ENCODE results near the gene GGNBP2.
"Not testable (repeated sequence)": the region's sequence is repeated elsewhere in the genome, so short reads cannot be mapped to it uniquely, and the experiment has no call there.

GGNBP2 gene, protein sequence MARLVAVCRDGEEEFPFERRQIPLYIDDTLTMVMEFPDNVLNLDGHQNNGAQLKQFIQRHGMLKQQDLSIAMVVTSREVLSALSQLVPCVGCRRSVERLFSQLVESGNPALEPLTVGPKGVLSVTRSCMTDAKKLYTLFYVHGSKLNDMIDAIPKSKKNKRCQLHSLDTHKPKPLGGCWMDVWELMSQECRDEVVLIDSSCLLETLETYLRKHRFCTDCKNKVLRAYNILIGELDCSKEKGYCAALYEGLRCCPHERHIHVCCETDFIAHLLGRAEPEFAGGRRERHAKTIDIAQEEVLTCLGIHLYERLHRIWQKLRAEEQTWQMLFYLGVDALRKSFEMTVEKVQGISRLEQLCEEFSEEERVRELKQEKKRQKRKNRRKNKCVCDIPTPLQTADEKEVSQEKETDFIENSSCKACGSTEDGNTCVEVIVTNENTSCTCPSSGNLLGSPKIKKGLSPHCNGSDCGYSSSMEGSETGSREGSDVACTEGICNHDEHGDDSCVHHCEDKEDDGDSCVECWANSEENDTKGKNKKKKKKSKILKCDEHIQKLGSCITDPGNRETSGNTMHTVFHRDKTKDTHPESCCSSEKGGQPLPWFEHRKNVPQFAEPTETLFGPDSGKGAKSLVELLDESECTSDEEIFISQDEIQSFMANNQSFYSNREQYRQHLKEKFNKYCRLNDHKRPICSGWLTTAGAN

DNA sequence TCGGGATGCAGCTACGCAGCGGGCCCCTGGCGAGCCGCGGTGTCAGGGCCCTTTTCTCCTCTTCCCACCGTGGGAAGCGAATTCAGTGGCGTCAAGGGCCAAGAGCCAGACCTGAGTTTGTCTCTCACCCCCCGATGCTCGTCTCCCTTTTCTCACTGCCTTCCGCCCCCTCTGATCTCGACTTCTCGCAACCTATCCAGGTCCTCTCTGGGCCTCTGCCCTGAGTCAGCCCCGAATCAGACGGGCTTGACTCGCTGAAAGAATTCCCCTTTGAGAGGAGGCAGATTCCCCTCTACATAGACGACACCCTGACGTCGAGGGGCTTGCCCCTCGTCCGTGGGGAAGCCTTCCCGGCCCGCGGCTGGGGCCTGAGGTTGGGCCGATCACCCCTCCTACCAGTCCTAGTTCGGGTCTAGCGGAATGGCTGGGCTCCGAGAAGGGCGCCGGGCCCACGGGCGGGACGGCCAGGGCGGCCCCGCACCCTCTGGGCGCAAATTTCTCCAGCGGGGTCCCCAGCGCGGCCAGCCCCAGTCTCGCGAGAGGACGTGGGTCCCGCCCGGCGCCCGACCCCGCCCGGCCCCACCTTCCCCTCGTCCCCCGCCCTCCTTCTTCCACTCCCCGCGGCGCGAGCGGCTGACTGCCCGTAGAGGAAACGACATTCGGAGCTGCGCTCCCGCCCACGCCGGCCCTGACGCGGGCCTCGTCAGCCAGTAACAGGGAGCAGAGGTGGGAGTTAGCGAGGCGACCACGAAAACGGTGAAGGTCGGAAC, at the start of gene GGNBP2:
GGNBP2 (plus strand) TSS at position 613 of the 770 bp plus-strand sequence. CDS start 806 bp downstream, outside the sequence.
- DNase-seq = peak; percentile 95 to 97

DNA sequence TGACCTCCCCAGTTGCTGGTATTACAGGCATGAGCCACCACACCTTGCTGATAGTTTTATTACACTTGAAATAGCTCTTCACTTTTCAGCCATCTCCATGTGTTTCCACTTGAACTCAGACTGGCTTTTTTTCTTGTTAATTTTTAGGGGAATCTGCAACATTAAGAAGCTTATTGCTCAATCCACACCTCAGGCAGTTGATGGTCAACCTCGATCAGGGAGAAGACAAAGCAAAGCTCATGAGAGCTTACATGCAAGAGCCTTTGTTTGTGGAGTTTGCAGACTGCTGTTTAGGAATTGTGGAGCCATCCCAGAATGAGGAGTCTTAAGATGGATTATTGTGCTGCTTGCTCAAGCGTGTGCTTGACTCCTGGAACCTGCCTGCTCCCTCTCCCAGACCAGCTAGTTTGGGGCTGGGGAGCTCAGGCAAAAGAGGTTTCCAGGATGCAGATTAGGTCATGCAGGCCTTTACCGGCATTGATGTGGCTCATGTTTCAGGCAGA, 49.6 kb upstream of the GGNBP2 start:
- no peak for DNase-seq

DNA sequence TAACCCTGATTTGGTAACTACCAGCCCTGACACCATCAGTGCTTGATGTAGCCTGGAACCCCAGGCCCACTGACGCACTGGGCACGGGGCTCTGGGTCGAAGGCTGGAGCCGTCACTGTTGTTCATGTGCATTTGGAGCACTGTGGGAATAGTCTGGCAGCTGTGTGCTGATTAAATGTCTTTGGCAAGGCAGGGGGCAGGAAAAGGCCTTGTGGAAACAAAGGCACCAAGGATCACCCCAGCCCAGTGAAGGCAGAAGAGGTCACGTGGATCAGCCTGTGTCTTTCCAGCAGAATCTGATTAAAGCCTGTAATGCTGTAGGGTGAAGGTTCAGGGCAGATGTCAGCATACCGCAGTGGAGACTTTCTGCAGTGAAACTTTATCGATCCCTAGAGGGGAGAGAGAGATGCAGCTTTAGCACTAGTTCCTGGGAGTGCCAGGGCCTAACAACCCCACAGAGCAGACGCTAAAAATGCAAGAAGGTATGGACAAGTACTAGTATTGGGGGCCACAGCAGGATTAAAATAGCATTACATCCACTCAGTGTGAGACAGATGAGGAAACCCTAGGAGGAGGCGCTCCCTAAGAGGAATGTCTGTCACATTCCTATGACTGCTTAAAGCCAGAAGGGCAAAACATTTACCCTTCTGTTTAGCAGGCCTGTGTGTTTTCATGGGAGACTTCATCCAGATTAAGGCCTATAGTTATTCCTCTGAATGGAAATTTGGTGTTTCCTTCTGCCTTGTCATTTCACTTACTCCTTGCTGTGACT, 48.5 kb upstream of the GGNBP2 start:
- DNase-seq = no peak

DNA sequence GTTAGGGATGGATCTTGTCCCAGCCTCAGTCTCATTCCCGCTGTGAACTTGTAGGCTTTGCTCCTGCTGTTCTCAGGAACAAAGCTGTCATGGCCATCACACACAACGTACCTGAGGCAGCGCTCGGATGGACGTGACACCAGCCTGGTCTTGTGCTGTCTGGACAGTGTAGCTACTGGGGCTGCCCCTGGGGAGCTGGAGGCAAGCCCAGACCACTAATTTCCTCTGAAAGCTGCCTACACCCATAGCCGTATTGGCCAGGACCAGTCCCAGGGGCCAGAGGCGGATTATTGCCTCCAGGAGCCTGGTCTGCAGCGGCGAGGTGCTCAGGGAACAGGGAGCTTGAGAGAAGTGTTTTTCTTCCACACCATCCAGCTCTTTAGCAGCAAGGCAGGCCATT, 46.6 kb upstream of the GGNBP2 start:
- DNase-seq = no peak

DNA sequence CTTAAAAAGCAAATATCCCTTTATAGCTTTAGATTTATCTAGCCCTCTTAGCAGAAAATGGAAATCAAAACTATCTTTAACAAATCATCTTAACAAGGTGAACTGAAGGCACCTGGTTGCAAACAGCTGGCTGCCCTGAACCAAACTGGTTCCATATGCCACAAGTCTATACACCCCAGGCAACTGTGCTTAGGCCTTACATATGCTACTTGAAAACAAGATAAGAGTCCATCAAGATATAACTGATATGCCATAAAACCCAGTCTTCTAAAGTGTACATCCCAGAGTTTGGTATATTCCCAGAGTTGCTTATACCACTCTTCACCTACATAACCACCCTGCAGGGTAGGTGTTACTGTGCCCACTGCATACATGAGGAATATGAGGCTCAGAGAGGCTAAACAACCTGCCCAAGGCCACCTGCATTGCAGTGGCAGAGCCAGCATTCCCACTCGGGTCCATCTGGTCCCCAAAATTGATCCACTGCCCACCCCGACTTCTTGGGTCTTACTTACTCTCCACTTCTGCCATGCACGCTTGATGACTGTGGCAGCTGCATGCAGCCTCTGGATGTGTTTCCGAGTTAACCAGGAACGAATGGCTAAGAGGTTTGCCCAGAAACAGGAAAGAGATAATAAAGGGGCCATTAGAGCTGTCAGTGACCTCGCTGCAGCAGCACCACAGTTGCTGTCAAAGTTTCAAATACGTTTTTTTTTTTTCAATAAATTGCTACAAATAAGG, 46.0 kb upstream of the GGNBP2 start:
- DNase-seq = no peak

DNA sequence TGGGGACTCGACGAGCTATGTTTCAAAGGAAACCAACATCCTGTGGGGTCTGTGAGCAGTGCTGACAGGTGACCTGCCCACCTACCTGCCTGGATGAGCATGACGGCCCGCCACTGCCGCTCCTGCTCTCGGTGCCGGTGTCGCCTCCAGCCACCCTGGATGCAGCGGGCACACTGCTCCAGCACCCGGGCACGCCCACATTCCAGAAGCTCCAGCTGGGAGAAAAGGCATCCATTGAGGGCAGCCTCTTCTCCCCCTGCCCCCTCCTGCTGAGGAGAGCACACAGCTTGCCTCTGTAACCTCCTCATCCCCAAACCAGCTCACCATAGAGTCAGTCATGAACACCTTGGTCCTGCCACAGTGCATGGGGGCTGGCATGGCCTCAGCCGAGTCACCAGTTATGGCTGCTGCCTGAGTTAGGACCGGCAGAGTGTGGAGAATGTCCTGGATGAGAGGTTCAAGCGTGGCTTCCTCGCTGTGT, 43.9 kb upstream of the GGNBP2 start:
- DNase-seq = no peak

DNA sequence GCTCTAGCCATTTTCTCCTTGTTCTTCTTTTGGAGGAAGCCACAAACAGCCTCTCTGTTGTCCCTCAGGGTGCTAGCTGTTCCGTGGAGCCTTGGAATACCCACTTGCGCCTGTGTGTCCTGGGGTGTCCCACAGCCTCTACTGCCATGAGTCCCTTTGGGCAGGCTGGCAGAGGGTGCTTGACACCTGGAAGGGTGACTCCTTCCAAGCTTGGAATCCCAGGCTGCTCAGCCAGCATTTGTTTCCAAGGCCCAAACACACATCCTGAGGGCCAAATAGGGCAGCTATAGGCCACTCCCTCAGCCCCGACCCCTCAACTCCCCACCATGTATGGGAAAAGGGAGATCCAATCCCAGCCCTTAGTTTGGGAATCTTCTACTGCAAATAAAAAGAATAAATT, 43.4 kb upstream of the GGNBP2 start:
- DNase-seq = no peak

DNA sequence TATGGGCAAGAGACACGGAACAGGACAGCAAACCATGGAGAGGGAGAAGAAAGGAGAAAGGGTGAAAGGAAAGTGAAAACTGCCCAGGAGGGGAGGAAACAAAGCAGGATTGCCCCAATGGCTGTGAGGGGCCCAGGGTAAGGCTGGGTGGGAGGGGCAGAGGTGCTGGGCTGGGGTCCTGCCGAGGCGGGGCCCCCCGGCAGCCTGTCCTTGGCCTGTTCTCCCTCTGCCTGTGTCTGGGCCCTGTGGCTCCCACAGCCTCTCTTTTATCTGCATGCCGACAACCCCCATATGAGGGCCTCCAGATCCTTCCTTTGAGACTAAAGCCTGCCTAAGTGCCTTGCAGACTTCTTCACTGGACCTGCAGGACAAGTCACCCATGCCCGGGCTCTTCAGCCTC, 42.8 kb upstream of the GGNBP2 start:
- DNase-seq = no peak

DNA sequence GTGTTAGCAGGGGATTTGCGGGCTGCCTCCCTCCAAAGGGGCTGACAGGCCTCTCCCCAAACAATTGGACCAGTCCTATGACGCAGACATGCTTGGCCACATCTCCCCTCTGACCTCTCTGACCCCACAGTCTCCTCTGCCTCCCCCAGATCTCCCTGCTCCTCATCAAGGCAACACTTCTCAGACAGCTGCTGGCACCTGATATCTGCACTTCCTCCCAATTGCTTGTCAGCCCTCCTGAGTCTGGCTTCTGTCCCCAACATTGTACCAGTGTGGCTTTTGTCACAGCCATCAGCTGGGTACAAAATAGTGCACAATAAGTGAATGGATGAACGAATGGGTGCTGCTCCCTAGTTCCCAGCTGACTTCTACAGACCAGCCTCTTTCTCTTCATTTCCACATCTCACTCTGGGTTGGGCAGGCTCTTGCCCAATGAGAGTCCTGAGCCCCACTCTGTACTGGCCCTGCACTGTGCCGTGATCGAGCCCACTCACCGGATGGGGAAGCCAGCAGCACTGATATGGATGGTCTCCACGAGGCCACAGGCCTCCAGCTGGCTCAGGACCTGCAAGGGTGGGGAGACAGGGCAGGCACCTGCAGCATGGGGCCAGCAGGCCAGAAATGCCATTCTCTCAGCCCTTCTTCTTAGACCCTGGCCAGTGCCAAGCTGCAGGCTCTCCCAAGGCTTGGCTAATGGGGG, 41.1 kb upstream of the GGNBP2 start:
- DNase-seq = no peak

DNA sequence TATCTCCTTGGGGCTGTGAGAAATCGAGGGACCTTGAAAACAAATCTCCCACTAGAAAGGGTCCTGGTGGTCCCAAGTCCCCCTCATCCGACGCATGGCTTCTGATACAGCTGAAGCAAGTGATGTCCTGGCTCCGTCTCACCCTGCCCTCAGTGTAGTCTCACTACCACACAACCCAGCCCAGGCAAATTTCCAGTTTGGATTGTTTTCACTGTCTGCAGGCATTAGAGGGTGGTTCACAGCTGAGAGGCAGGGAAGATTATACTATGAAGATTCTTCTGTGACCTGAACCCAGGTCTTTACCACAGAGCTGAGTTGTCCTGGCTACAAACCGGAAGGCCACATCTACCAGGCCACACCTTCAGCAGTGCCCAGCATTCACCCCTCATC, 40.6 kb upstream of the GGNBP2 start:
- DNase-seq = no peak

DNA sequence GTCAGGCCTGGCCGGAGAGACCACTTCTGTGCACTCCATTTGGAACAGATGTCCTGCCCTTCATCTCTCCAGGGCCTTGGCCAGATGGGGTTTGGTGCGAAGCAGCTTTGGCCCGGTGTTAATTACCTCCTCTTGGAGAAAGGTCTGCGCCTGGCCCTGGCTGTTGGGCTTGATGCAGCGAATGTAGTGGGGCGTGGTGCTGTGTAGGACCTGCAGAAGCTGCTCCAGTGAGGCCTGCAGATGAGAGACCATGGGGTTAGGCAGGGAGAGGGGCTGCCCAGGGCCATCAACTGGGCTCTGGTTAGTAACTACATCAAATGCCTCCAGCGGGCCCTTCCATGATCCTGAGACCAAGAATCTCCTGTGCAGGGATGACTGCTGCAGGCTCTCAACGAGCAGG, 39.5 kb upstream of the GGNBP2 start:
- DNase-seq = no peak

DNA sequence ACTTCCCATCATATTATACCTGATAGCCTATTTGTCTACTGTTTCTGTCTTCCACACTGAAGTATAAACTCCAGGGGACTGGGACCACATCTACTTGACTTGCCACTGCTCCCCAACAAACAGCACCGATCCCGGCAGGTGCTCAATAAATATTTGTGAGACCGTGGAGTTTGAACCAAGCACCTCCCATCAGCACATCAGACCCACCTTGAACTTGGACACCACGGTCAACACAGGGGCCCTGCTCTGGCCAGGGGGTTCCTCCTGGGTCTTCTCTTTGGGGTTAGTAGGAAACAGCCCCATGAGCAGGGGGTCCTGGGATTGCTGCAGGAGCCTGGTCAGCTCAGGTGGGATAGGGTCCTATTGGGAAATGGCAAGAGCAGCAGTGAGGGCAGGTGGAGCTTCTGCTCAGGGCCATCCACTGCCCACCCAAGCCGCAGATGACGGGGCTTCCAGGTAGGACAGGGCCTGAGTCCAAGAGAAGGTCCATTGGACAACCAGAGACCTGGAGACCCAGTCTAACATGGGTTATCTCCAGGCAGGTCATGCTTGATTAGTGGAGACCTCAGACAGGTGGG, 38.4 kb upstream of the GGNBP2 start:
- no peak for DNase-seq

DNA sequence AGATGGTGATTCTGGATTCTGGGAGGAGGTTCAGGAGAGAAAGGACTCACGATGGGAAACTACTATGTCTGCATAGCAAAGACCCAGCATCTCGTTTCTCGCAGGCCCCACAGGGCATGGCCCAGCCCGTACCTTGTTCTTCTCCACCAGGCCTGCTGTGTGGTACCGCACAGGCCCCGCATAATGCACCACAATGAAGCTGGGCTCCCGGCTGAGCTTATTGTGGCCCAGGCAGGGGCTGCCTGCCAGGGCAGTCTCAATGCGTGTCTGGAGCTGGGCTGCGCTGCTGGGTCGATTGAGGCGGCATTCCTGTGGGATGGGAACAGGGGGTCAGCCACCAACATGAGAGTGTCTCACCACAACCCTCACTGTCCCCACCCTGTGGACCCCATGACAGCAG, 37.9 kb upstream of the GGNBP2 start:
- no peak for DNase-seq

DNA sequence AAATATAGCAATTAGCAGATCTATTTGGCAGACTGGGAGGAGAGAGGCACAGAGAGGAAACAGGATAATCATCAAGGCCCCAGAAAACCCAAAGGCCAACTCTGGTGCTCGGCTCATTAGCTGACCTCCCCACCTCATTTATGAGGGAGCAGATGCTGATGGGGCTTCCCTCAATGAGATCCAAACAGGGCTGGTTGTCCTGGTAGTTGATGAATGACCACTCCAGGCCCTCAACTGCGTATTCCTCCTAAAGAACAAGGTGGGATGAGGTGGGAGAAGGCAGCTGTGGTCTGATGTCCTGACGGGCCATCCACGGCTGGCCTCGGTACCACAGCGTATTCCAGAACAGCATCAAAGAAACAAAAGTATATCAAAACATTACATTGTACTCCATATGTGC, 37.5 kb upstream of the GGNBP2 start:
- DNase-seq = no peak

DNA sequence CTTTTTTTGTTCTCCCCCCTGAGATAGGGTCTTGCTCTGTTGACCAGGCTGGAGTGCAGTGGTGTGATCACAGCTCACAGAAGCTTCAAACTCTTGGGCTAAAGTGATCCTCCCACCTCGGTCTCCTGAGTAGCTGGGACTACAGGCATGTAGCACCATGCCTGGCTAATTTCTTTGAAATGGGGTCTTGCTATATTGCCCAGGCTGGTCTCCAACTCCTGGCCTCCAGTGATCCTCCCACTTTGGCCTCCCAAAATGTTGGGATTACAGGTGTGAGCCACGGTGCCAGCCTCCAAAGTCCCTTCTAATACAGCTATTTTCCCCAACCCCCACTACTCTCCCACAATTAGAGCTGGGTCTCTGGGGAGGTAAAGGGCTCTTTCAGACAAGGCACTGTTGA, 36.3 kb upstream of the GGNBP2 start:
- DNase-seq = not testable (repeated sequence)

DNA sequence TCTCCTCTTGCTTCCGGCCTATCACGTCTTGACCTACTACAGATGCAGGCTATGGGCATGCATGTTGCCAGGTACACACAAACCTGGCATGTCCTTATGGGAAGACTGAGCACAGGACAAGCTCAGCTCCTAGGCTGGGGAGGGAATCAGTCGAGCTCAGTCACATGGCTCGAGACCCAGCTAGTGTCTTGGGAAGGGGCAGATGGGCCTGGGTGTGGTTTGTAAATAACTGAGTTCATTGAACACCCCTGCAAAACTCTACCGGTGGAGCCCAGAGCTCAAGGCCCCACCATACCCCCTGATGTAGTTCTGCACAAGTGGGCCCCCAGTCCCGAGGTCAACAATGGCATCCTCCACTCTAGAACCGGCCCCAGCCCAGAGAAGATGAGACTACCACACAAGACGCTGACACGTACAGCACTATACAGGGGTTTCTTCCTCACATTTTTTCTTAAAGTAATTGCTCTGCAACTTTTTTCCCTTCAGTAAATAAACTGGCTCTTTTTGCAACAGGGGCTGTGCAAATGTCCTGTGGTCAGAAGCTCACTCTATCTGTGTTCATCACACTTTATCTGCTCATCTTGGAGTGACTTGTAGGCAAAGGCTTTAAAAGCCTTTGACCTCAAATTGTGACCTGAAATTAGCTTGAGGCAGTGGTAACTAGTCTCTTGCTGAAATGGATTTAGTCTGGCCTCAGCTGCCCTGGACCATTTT, 35.3 kb upstream of the GGNBP2 start:
- DNase-seq = no peak

DNA sequence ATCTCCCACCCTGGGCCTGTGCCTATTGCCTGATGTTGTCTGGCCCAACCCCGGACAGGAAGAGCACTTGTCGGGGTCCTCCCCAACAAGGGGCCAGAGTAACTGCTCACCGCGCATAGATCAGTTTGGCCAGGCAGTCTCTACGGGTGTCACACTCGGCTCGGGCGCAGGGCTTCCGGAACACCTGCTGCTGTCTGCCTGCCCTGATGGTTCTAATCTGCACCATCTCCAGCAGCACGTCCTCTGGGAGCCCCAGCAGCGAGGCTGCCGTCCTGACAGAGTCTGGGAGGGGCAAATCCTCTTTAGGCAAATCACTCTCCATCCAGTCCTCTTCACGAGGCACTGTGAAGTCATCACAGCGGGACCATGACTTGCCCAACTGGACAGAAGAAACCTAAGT, 34.1 kb upstream of the GGNBP2 start:
- DNase-seq = no peak

DNA sequence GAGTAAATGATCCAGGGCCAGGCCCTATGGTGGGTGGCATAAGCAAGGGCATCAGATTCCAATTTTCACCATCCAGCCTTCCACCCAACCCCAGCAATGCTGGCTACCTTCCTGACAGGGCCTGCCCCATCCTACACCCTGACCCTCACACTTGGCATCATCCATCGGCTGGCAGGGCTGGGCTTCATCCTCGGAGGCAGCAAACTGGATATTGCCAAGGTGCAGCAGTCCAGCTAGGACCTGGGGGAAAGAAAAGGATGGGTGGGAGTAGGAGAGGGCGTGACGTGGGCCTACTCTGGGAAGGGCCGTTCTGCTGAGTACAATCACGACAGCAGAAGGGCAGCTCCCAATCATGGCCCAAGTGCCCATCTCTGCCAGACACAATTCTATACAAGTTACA, 33.5 kb upstream of the GGNBP2 start:
- DNase-seq = no peak

DNA sequence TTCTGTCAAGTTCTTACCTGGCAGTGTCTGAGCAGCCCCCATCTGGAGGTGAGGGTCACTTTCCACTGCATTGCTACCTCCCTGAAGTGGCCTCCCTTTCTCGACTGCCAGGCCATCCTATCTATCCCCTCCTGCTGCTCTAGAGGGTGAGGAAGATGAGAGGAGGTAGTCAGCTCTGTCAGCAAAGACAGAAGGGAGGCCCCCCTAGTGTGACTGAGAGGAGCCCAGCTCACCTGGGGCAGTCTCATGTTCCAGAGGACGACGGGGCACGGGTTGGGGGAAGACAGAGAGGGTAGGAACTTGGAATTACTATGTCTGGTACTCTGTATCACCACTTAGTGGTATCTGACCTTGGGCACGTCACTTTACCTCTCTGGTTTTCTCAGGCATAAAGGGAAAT, 32.1 kb upstream of the GGNBP2 start:
- DNase-seq = no peak

DNA sequence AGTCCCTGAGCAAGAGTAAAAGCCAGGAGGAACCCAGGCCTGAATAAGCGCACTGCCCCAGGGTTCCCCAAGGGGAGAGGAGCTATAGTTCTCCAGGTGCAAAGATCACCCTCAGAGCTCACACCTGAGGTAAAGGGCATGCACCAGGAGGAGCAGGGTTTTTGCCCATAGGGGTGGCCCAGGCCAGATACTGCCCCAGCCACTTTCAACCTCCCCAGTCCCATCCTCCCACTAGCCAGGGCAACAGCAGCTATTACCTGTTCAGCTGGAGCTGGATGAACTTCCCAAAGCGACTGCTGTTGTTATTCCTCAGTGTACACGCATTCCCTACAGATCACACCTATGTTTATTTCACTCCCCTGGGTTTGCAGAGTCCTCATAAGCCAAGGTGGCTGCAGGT, 29.9 kb upstream of the GGNBP2 start:
- no peak for DNase-seq
